OCI-LY1 (cell line): ENCODE measurements around the gene TBX1.

Source experiments
- H2AFZ ChIP-seq: fragments of 200-600 bp; sonication (generic), shearing (Covaris generic); 2 replicates; pipeline ENCODE4 v1.6.0; 2014; ENCODE audit warnings: antibody characterized with exemption, mild to moderate bottlenecking, low read length
- H3F3A ChIP-seq: fragments of 200-600 bp; sonication (generic), shearing (Covaris generic); 2 replicates; pipeline ENCODE4 v1.6.0; 2014; ENCODE audit warnings: mild to moderate bottlenecking, antibody characterized with exemption, low read length, moderate library complexity; ENCODE audit not compliant: insufficient read depth
- H3K27ac ChIP-seq: fragments of 200-600 bp; sonication (generic); 2 replicates; pipeline ENCODE4 v1.5.1; 2014; ENCODE audit warnings: low read length, mixed run types, mild to moderate bottlenecking, low read depth; ENCODE audit not compliant: poor library complexity, severe bottlenecking
- H3K27me3 ChIP-seq: fragments of 200-600 bp; sonication (generic); 2 replicates; pipeline ENCODE4 v1.6.0; 2014; ENCODE audit warnings: antibody characterized with exemption, mild to moderate bottlenecking, low read length, moderate library complexity; ENCODE audit not compliant: insufficient read depth
- H3K36me3 ChIP-seq: fragments of 200-600 bp; sonication (generic); 2 replicates; pipeline ENCODE4 v1.6.1; 2014; ENCODE audit warnings: mild to moderate bottlenecking, antibody characterized with exemption, low read length, moderate library complexity, mixed read lengths; ENCODE audit not compliant: insufficient read depth
- H3K4me1 ChIP-seq: fragments of 200-600 bp; sonication (generic); 2 replicates; pipeline ENCODE4 v1.5.1; 2014; ENCODE audit warnings: mild to moderate bottlenecking, low read length, moderate library complexity; ENCODE audit not compliant: insufficient read depth, severe bottlenecking
- H3K4me2 ChIP-seq: fragments of 200-600 bp; sonication (generic), shearing (Covaris generic); 2 replicates; pipeline ENCODE4 v1.6.1; 2014; ENCODE audit warnings: low read length
- H3K4me3 ChIP-seq: fragments of 200-600 bp; sonication (generic); 2 replicates; pipeline ENCODE4 v1.5.1; 2014; ENCODE audit warnings: low read length, low read depth, mild to moderate bottlenecking, mixed read lengths; ENCODE audit not compliant: poor library complexity, severe bottlenecking
- H3K79me2 ChIP-seq: fragments of 200-600 bp; shearing (Covaris generic); 2 replicates; pipeline ENCODE4 v1.6.1; 2016; ENCODE audit warnings: mixed run types, low read length, mixed read lengths; ENCODE audit not compliant: insufficient read depth
- H3K9ac ChIP-seq: fragments of 200-600 bp; sonication (generic), shearing (Covaris generic); 2 replicates; pipeline ENCODE4 v1.6.1; 2014; ENCODE audit warnings: mild to moderate bottlenecking, low read length, mixed read lengths
- H3K9me2 ChIP-seq: fragments of 200-600 bp; sonication (generic), shearing (Covaris generic); 2 replicates; pipeline ENCODE4 v1.6.1; 2014; ENCODE audit warnings: low read depth, mild to moderate bottlenecking, low read length, mixed read lengths
- H3K9me3 ChIP-seq: fragments of 200-600 bp; shearing (Covaris generic); 2 replicates; pipeline ENCODE4 v1.6.1; 2014; ENCODE audit warnings: low read length, mixed read lengths
- H4K20me1 ChIP-seq: fragments of 200-600 bp; sonication (generic), shearing (Covaris generic); 2 replicates; pipeline ENCODE4 v1.6.0; 2016; ENCODE audit warnings: mild to moderate bottlenecking, low read length; ENCODE audit not compliant: insufficient read depth
- CTCF ChIP-seq: fragments of 200-600 bp; sonication (generic), shearing (Covaris generic); IDR thresholded peaks from 2 replicates; pipeline ENCODE4 v1.5.1; 2017; ENCODE audit warnings: mild to moderate bottlenecking, antibody characterized with exemption, low read length, moderate library complexity, mixed read lengths
- EZH2 ChIP-seq: fragments of 200-600 bp; sonication (generic), shearing (Covaris generic); IDR thresholded peaks from 2 replicates; pipeline ENCODE4 v1.8.0; 2017; ENCODE audit warnings: borderline replicate concordance, mixed run types, mild to moderate bottlenecking, antibody characterized with exemption, low read length, moderate library complexity, mixed read lengths

Gene TBX1

GRCh38 chr22:19793161-19793560 lies 32.6 kb downstream of the TBX1 start:
- Histone ChIP-seq H3K27me3 (no peaks in the 10 kb centered on the region), H2AFZ (no peak overlapping the region), H3K9ac (no peak overlapping the region), H3K27ac (no peak overlapping the region), H3K9me2 (no peaks in the 10 kb centered on the region), H3K9me3 (0 out of 2 replicates have a peak, but pooled peaks cover 4% of the 10 kb centered on the region), H4K20me1 (no peaks in the 10 kb centered on the region), H3K4me1 (no peaks in the 10 kb centered on the region), H3K36me3 (peaks cover 7% of the 10 kb centered on the region; the same call in 1 of the 2 replicates), H3K79me2 (no peaks in the 10 kb centered on the region), H3K4me2 (no peak overlapping the region), H3F3A (no peaks in the 10 kb centered on the region), H3K4me3 (no peak overlapping the region)
- no peak for TF ChIP-seq EZH2
- no peak for TF ChIP-seq CTCF

DNA sequence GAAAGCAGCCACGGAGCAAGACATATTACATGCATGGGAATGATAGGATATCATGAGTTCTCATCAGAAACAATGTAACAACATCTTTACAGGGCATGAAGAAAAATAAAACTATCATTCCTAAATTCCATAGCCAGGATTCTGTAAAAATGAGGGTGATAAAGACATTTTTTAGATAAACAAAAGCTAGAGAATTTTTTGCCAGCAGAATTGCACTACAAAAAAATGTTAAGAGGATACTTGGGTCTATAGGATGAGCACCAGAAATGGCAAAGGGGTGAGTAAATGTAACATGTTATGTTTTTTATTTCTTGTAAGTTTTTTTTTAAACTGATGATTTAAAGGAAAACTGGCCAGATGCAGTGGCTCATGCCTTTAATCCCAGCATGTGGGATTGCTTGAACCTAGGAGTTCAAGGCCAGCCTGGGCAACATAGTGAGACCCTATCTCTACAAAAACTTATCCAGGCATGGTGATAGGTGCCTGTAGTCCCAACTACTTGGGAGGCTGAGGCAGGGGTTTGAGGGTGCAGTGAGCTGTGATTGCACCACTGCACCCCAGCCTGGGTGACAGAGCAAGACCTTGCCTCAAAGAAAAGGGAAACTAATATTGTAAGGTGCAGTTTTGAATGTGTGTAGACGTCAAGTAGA lies 33.2 kb downstream of the TBX1 start:
- no peaks in the 10 kb centered on the region for H3F3A ChIP-seq
- H3K36me3 ChIP-seq = peaks cover 7% of the 10 kb centered on the region; the same call in 1 of the 2 replicates
- no peaks in the 10 kb centered on the region for H4K20me1 ChIP-seq
- no peak overlapping the region for H2AFZ ChIP-seq
- H3K9ac ChIP-seq = no peak overlapping the region
- no peak for TF ChIP-seq CTCF
- TF ChIP-seq EZH2 = no peak
- no peak overlapping the region for H3K27ac ChIP-seq
- no peak overlapping the region for H3K4me3 ChIP-seq
- no peaks in the 10 kb centered on the region for H3K79me2 ChIP-seq
- H3K4me1 ChIP-seq = no peaks in the 10 kb centered on the region
- no peaks in the 10 kb centered on the region for H3K27me3 ChIP-seq
- H3K4me2 ChIP-seq = no peak overlapping the region
- no peaks in the 10 kb centered on the region for H3K9me2 ChIP-seq
- 0 out of 2 replicates have a peak, but pooled peaks cover 4% of the 10 kb centered on the region for H3K9me3 ChIP-seq

GRCh38 chr22:19795617-19796008 lies 35.0 kb downstream of the TBX1 start:
- Histone ChIP-seq H3K79me2 (no peaks in the 10 kb centered on the region), H3K36me3 (no peaks in the 10 kb centered on the region; the same call in 1 of the 2 replicates), H3K4me1 (no peaks in the 10 kb centered on the region), H3K9me2 (no peaks in the 10 kb centered on the region), H3K27me3 (no peaks in the 10 kb centered on the region), H3K27ac (no peak overlapping the region), H3K4me3 (no peak overlapping the region), H2AFZ (no peak overlapping the region), H3F3A (no peaks in the 10 kb centered on the region), H3K9ac (no peak overlapping the region), H4K20me1 (no peaks in the 10 kb centered on the region), H3K4me2 (no peak overlapping the region), H3K9me3 (0 out of 2 replicates have a peak, but pooled peaks cover 4% of the 10 kb centered on the region)
- TF ChIP-seq EZH2 = no peak
- TF ChIP-seq CTCF = no peak
